KMS-11 (cell line): Measurements from ENCODE around the gene GRK3.

ENCODE experiments used
- H2AFZ ChIP-seq: fragments of 200-600 bp; sonication (generic); 2 replicates; pipeline ENCODE4 v1.6.1; 2016; ENCODE audit warnings: antibody characterized with exemption, mixed run types, low read depth
- H3K27ac ChIP-seq: fragments of 200-600 bp; sonication (generic); 2 replicates; pipeline ENCODE4 v1.6.1; 2016; ENCODE audit warnings: mild to moderate bottlenecking, mixed run types
- H3K27me3 ChIP-seq: fragments of 200-600 bp; sonication (generic); 2 replicates; pipeline ENCODE4 v1.6.1; 2017; ENCODE audit warnings: mild to moderate bottlenecking, low read depth, mixed run types, moderate library complexity; ENCODE audit not compliant: insufficient read depth
- H3K36me3 ChIP-seq: fragments of 200-600 bp; sonication (generic); 2 replicates; pipeline ENCODE4 v1.6.1; 2017; ENCODE audit warnings: mild to moderate bottlenecking, mixed run types; ENCODE audit not compliant: insufficient read depth
- H3K4me1 ChIP-seq: fragments of 200-600 bp; sonication (generic); 2 replicates; pipeline ENCODE4 v1.6.1; 2016; ENCODE audit warnings: mild to moderate bottlenecking, low read depth, mixed run types; ENCODE audit not compliant: poor library complexity, severe bottlenecking
- H3K4me2 ChIP-seq: fragments of 200-600 bp; sonication (generic); 2 replicates; pipeline ENCODE4 v1.7.0; 2016; ENCODE audit warnings: mild to moderate bottlenecking, mixed run types
- H3K4me3 ChIP-seq: fragments of 200-600 bp; sonication (generic); IDR thresholded peaks from 2 replicates; pipeline ENCODE4 v1.6.1; 2017; ENCODE audit warnings: low read depth, low read length, mixed read lengths; ENCODE audit not compliant: insufficient read depth
- H3K79me2 ChIP-seq: fragments of 200-600 bp; sonication (generic); 2 replicates; pipeline ENCODE4 v1.6.1; 2016; ENCODE audit warnings: low read depth, mixed run types; ENCODE audit not compliant: insufficient read depth
- H3K9ac ChIP-seq: fragments of 200-600 bp; sonication (generic); 2 replicates; pipeline ENCODE4 v1.6.1; 2016; ENCODE audit warnings: mild to moderate bottlenecking, mixed run types
- H4K20me1 ChIP-seq: fragments of 200-600 bp; sonication (generic); 2 replicates; pipeline ENCODE4 v1.6.1; 2016; ENCODE audit warnings: mild to moderate bottlenecking, mixed run types; ENCODE audit not compliant: insufficient read depth
- TF ChIP-seq, protein P1 (sequence below): fragments of 200-600 bp; sonication (generic); conservative IDR thresholded peaks from 2 replicates; pipeline ENCODE4 v1.6.1; 2017; ENCODE audit warnings: low read depth, mild to moderate bottlenecking, antibody characterized with exemption, low read length, moderate library complexity, mixed read lengths

The GRK3 gene

DNA sequence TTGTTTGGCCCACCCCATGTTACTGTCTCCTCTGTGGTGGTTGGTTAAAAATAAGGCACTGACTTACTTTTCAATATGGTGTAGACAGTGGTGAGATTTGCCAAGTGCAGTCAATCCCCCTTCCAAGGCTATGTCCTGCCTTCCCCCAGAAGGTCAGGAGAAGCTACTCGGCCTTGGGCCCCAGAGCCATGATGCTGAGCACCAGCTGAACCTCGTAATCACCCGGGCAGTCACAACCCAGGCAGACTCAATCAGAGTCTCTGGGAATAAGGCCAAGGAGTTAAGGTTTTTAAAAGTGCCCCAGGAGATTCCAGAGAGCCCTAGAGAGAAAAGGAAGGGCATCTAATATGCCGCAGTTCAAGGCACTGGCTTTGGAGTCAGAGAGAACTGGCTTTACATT lies 201.3 kb downstream of the GRK3 start:
- H3K36me3 ChIP-seq: no peaks in the 10 kb centered on the region

DNA sequence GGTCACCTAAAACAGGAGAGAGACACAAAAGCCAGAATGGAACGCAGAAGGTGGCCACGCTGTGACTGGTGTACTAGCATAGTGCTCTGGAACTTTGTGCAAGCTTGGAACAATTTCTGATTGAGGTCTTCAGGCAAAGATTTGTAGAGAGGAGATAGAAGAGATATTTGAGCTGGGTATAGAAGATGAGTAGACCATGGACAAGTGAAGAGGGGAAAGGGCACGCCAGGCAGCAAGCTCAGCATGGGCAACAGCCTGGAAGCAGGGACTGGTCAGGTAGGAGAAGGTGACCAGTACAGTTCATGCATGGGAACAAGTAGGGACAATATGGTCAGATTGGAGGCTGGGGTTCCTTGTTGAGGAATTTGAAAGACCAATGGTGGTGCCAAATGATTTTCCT lies 201.9 kb downstream of the GRK3 start:
- Histone ChIP-seq H3K4me2 (no peak overlapping the region), H3K36me3 (no peaks in the 10 kb centered on the region), H3K4me1 (no peaks in the 10 kb centered on the region), H3K4me3 (no peak overlapping the region), H3K79me2 (no peaks in the 10 kb centered on the region), H4K20me1 (no peaks in the 10 kb centered on the region), H3K27me3 (no peaks in the 10 kb centered on the region), H3K9ac (no peak overlapping the region), H3K27ac (no peak overlapping the region), H2AFZ (no peak overlapping the region)
- TF ChIP-seq, protein P1, sequence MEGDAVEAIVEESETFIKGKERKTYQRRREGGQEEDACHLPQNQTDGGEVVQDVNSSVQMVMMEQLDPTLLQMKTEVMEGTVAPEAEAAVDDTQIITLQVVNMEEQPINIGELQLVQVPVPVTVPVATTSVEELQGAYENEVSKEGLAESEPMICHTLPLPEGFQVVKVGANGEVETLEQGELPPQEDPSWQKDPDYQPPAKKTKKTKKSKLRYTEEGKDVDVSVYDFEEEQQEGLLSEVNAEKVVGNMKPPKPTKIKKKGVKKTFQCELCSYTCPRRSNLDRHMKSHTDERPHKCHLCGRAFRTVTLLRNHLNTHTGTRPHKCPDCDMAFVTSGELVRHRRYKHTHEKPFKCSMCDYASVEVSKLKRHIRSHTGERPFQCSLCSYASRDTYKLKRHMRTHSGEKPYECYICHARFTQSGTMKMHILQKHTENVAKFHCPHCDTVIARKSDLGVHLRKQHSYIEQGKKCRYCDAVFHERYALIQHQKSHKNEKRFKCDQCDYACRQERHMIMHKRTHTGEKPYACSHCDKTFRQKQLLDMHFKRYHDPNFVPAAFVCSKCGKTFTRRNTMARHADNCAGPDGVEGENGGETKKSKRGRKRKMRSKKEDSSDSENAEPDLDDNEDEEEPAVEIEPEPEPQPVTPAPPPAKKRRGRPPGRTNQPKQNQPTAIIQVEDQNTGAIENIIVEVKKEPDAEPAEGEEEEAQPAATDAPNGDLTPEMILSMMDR: no peak

More for the DNA sequence above, 201.3 kb downstream of the GRK3 start:
- Histone ChIP-seq H3K9ac (no peak overlapping the region), H4K20me1 (no peaks in the 10 kb centered on the region), H3K4me2 (no peak overlapping the region), H3K27ac (no peak overlapping the region), H3K27me3 (no peaks in the 10 kb centered on the region), H3K79me2 (no peaks in the 10 kb centered on the region), H3K4me1 (no peaks in the 10 kb centered on the region), H3K4me3 (no peak overlapping the region), H2AFZ (no peak overlapping the region)
- TF ChIP-seq, protein P1: no peak

DNA sequence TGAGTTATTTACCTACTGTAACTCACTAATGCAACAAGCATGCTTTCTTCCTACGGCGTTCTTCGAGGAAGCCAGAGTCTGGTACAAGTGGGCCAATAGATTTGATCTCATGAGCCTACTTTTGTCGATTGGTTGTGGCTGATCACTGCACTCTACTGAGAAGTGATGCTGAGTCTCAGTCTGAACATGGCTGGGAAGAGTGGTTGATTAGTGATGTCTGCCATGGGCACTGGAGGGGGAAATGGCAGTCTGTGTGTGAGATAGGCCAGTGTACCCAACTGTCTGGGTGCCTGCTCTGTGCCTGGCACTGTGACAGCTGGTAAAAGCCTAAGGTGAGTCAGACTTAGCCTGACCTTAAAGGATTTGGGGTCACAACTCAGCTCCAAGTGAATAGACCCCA lies 205.9 kb downstream of the GRK3 start:
- Histone ChIP-seq H3K27ac (no peak overlapping the region), H3K79me2 (no peaks in the 10 kb centered on the region)
- TF ChIP-seq, protein P1: no peak

DNA sequence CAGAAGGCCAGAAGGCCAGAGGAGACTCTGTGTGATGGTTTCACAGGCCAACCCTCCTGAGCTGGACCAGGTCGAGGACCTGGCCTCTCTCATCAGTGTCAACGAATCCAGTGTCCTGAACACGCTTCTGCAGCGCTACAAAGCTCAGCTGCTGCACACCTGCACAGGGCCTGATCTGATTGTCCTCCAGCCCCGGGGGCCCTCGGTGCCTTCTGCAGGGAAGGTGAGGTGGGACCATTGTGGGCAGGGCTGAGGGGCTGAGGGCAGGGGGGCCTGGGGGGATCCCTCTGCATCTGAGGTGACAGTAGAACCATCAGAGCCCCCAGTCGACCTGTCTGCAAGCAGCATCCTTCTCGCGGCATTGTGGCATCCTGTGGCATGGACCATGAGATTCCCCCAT lies 207.8 kb downstream of the GRK3 start:
- Histone ChIP-seq H2AFZ (no peak overlapping the region), H3K9ac (no peak overlapping the region), H3K4me2 (no peak overlapping the region), H3K79me2 (no peaks in the 10 kb centered on the region), H3K36me3 (no peaks in the 10 kb centered on the region), H4K20me1 (no peaks in the 10 kb centered on the region), H3K27me3 (no peaks in the 10 kb centered on the region), H3K4me1 (no peaks in the 10 kb centered on the region), H3K4me3 (no peak overlapping the region), H3K27ac (no peak overlapping the region)
- TF ChIP-seq, protein P1: no peak

More for the DNA sequence above, 205.9 kb downstream of the GRK3 start:
- no peak overlapping the region for H2AFZ ChIP-seq
- no peaks in the 10 kb centered on the region for H3K36me3 ChIP-seq
- H3K4me2 ChIP-seq: no peak overlapping the region
- no peaks in the 10 kb centered on the region for H4K20me1 ChIP-seq
- H3K4me1 ChIP-seq: no peaks in the 10 kb centered on the region
- no peak overlapping the region for H3K4me3 ChIP-seq
- H3K27me3 ChIP-seq: no peaks in the 10 kb centered on the region
- H3K9ac ChIP-seq: no peak overlapping the region
